IMR-90 (cell line): ENCODE data around the gene ARNT2. TPM values are rescaled to one million over a fixed set of nuclear protein-coding genes. Genes with fewer than 3 reads are reported as not detected.

ENCODE experiments used
- ATAC-seq: fragments of 200-7000 bp; cut with Tn5 transposase; 2 replicates; pipeline ENCODE4 v1.9.1; 2020; ENCODE audit warnings: low read depth, mild to moderate bottlenecking, moderate library complexity
- BruUV-seq: library from RNA; stranded (reverse); fragments of 400-500 nt; replicated peaks from 2 replicates; lab custom pipeline; 2021; lab: Mats Ljungman, UMichigan
- CTCF ChIA-PET: fragments of 300-600 bp; formaldehyde crosslinking; extraction: SDS; loops from one replicate; lab custom pipeline; 2021; ENCODE audit warnings: antibody characterized with exemption; lab: Yijun Ruan, JAX
- POLR2A ChIA-PET: fragments of 300-600 bp; sonication (Branson Sonifier 250); formaldehyde crosslinking; loops from one replicate; lab custom pipeline; 2022; ENCODE audit warnings: antibody characterized with exemption; ENCODE audit not compliant: unreplicated experiment; lab: Charles Lee
- DNase-seq: peaks from one replicate; pipeline ENCODE4 v3.0.0; 2013
- H2AFZ ChIP-seq: replicated peaks from 2 replicates; pipeline ENCODE3; 2013; ENCODE audit warnings: low read length, mild to moderate bottlenecking; ENCODE audit not compliant: poor library complexity
- H2AK5ac ChIP-seq: 2 replicates; pipeline ENCODE4 v1.6.1; 2013; ENCODE audit warnings: low read depth, low read length, inconsistent platforms
- H2AK9ac ChIP-seq: replicated peaks from 2 replicates; pipeline ENCODE3; 2013; ENCODE audit warnings: mild to moderate bottlenecking, low read depth, low read length, moderate library complexity; ENCODE audit not compliant: poor library complexity
- H2BK120ac ChIP-seq: 2 replicates; pipeline ENCODE4 v1.6.1; 2013; ENCODE audit warnings: low read depth, low read length, inconsistent platforms
- H2BK15ac ChIP-seq: 3 replicates; pipeline ENCODE4 v1.6.1; 2013; ENCODE audit warnings: low read depth, low read length, inconsistent platforms
- H2BK20ac ChIP-seq: 2 replicates; pipeline ENCODE4 v1.6.1; 2013; ENCODE audit warnings: low read depth, mild to moderate bottlenecking, inconsistent platforms, low read length, moderate library complexity
- H2BK5ac ChIP-seq: 2 replicates; pipeline ENCODE4 v1.6.1; 2013; ENCODE audit warnings: mild to moderate bottlenecking, low read depth, low read length, inconsistent platforms; ENCODE audit not compliant: poor library complexity, severe bottlenecking
- H3K14ac ChIP-seq: replicated peaks from 2 replicates; pipeline ENCODE4 v1.6.1; 2013; ENCODE audit warnings: low read depth, low read length, inconsistent platforms
- H3K18ac ChIP-seq: 2 replicates; pipeline ENCODE4 v1.6.1; 2013; ENCODE audit warnings: low read depth, low read length, control low read depth
- H3K23ac ChIP-seq: 2 replicates; pipeline ENCODE4 v1.6.1; 2013; ENCODE audit warnings: low read depth, low read length, inconsistent platforms
- H3K27ac ChIP-seq: 2 replicates; pipeline ENCODE4 v1.5.1; 2013; ENCODE audit warnings: mild to moderate bottlenecking, control low read depth, low read length; ENCODE audit not compliant: insufficient read depth
- H3K27me3 ChIP-seq: 2 replicates; pipeline ENCODE4 v1.6.1; 2013; ENCODE audit warnings: low read length; ENCODE audit not compliant: control insufficient read depth, insufficient read depth
- H3K36me3 ChIP-seq: 2 replicates; pipeline ENCODE4 v1.6.1; 2013; ENCODE audit warnings: low read length, mixed read lengths; ENCODE audit not compliant: control insufficient read depth, insufficient read depth
- H3K4ac ChIP-seq: 2 replicates; pipeline ENCODE4 v1.6.1; 2013; ENCODE audit warnings: low read depth, low read length, inconsistent platforms
- H3K4me1 ChIP-seq: 2 replicates; pipeline ENCODE4 v1.6.1; 2013; ENCODE audit warnings: low read length, mixed read lengths; ENCODE audit not compliant: control insufficient read depth, insufficient read depth
- H3K4me2 ChIP-seq: 2 replicates; pipeline ENCODE4 v1.6.1; 2013; ENCODE audit warnings: low read depth, mild to moderate bottlenecking, control low read depth, low read length, moderate library complexity
- H3K4me3 ChIP-seq: 2 replicates; pipeline ENCODE4 v1.5.1; 2013; ENCODE audit warnings: low read depth, mild to moderate bottlenecking, control low read depth, low read length, moderate library complexity; ENCODE audit not compliant: insufficient read depth
- H3K56ac ChIP-seq: 2 replicates; pipeline ENCODE4 v1.6.1; 2013; ENCODE audit warnings: low read length, inconsistent platforms; ENCODE audit not compliant: insufficient read depth; ENCODE audit errors: extremely low read depth
- H3K79me1 ChIP-seq, 2 experiments: 2 replicates each; pipeline ENCODE4 v1.6.1; 2013; ENCODE audit warnings: low read length in 2 of 2, inconsistent platforms in 1 of 2, low read depth in 1 of 2
- H3K9ac ChIP-seq: 2 replicates; pipeline ENCODE4 v1.6.1; 2013; ENCODE audit warnings: low read depth, low read length, control low read depth
- H3K9me1 ChIP-seq: 2 replicates; pipeline ENCODE4 v1.6.1; 2013; ENCODE audit warnings: low read length, inconsistent platforms; ENCODE audit not compliant: insufficient read depth
- H3K9me3 ChIP-seq: 2 replicates; pipeline ENCODE4 v1.6.1; 2013; ENCODE audit warnings: low read length; ENCODE audit not compliant: control insufficient read depth, insufficient read depth
- H4K20me1 ChIP-seq: 2 replicates; pipeline ENCODE4 v1.6.1; 2013; ENCODE audit warnings: low read length, inconsistent platforms; ENCODE audit not compliant: insufficient read depth
- H4K5ac ChIP-seq: 2 replicates; pipeline ENCODE4 v1.6.1; 2013; ENCODE audit warnings: mild to moderate bottlenecking, low read depth, low read length, control low read depth
- H4K8ac ChIP-seq, 2 experiments: 2 replicates each; pipeline ENCODE4 v1.6.1; 2013; ENCODE audit warnings: low read depth in 2 of 2, low read length in 2 of 2, control low read depth in 1 of 2, inconsistent platforms in 1 of 2
- H4K91ac ChIP-seq: 2 replicates; pipeline ENCODE4 v1.6.1; 2013; ENCODE audit warnings: low read depth, low read length, inconsistent platforms; ENCODE audit not compliant: insufficient read depth
- BHLHE40 ChIP-seq: fragments of 150-350 bp; IDR thresholded peaks from 2 replicates; pipeline ENCODE4 v1.6.1; 2016; ENCODE audit warnings: mild to moderate bottlenecking, low read depth, low read length
- CEBPB ChIP-seq: IDR thresholded peaks from 2 replicates; pipeline ENCODE4 v1.6.1; 2012; ENCODE audit warnings: low read depth, low read length, improper control_type of control experiment
- CHD1 ChIP-seq: IDR thresholded peaks from 2 replicates; pipeline ENCODE4 v1.6.1; 2012; ENCODE audit warnings: low read depth, low read length, improper control_type of control experiment
- FOS ChIP-seq: fragments of 150-350 bp; IDR thresholded peaks from 2 replicates; pipeline ENCODE4 v1.6.1; 2016; ENCODE audit warnings: low read depth, low read length
- MAFK ChIP-seq: IDR thresholded peaks from 2 replicates; pipeline ENCODE4 v1.6.1; 2012; ENCODE audit warnings: low read depth, low read length, improper control_type of control experiment
- MAZ ChIP-seq: IDR thresholded peaks from 2 replicates; pipeline ENCODE4 v1.6.1; 2012; ENCODE audit warnings: low read depth, mild to moderate bottlenecking, low read length, improper control_type of control experiment, moderate library complexity, borderline replicate concordance
- MXI1 ChIP-seq: IDR thresholded peaks from 2 replicates; pipeline ENCODE4 v1.6.1; 2012; ENCODE audit warnings: low read depth, mild to moderate bottlenecking, low read length, moderate library complexity, borderline replicate concordance
- POLR2A ChIP-seq: IDR thresholded peaks from 2 replicates; pipeline ENCODE4 v1.6.1; 2012; ENCODE audit warnings: mild to moderate bottlenecking, low read depth, low read length
- RAD21 ChIP-seq: IDR thresholded peaks from 2 replicates; pipeline ENCODE4 v1.6.1; 2012; ENCODE audit warnings: low read length, improper control_type of control experiment
- RCOR1 ChIP-seq: IDR thresholded peaks from 2 replicates; pipeline ENCODE4 v1.6.1; 2012; ENCODE audit warnings: mild to moderate bottlenecking, low read length, improper control_type of control experiment; ENCODE audit not compliant: insufficient replicate concordance
- RFX5 ChIP-seq: IDR thresholded peaks from 2 replicates; pipeline ENCODE4 v1.8.0; 2012; ENCODE audit warnings: low read depth, mild to moderate bottlenecking, low read length, moderate library complexity
- SMC3 ChIP-seq: fragments of 150-350 bp; IDR thresholded peaks from 2 replicates; pipeline ENCODE4 v1.6.1; 2016; ENCODE audit warnings: low read depth, mild to moderate bottlenecking, antibody characterized with exemption, low read length, moderate library complexity
- USF2 ChIP-seq: fragments of 150-350 bp; IDR thresholded peaks from 2 replicates; pipeline ENCODE4 v1.6.1; 2017; ENCODE audit warnings: mild to moderate bottlenecking, antibody characterized with exemption, low read length, low read depth
- WGBS, 2 experiments: methylation state at CpG; one replicate each; pipeline versions ENCODE4 v1.1.5 to v1.1.7; 2013; ENCODE audit warnings: missing lambda C conversion rate in 2 of 2; ENCODE audit not compliant: insufficient read length in 1 of 2; ENCODE audit errors: extremely low coverage in 2 of 2; 5-methylcytosine and 5-hydroxymethylcytosine counted together
- dilution Hi-C: fragments of 300-500 bp; cut with HindIII; formaldehyde crosslinking; loops from one replicate; pipeline ENCODE4 v1.14.3; 2018; ENCODE audit warnings: low sequenced_read_pairs; ENCODE audit not compliant: unreplicated experiment
- in situ Hi-C: fragments of 300-500 bp; cut with MboI; formaldehyde crosslinking; loops from 3 replicates; pipeline ENCODE4 v1.14.3; 2019; ENCODE audit warnings: low sequenced_read_pairs, inconsistent platforms, mixed read lengths
- intact Hi-C: fragments of 100-400 bp; cut with micrococcal nuclease; formaldehyde crosslinking; loops from 2 replicates; pipeline ENCODE4 v1.10.0; 2022
- polyA plus RNA-seq, 3 experiments: library from polyadenylated mRNA; depleted of rRNA; stranded (reverse); fragments of >200 nt; gene quantifications; 2 replicates each; pipeline ENCODE4 v1.2.3, GENCODE V29; 2012; ENCODE audit warnings: low replicate concordance in 1 of 3
- total RNA-seq: library from RNA; depleted of rRNA; stranded (reverse); fragments of >200 nt; gene quantifications from 2 replicates; pipeline ENCODE4 v1.2.3, GENCODE V29; 2012
- TF ChIP-seq, protein P1 (sequence below): conservative IDR thresholded peaks from 2 replicates; pipeline ENCODE4 v1.5.1; 2012; ENCODE audit warnings: mild to moderate bottlenecking, low read depth, low read length, improper control_type of control experiment
- TF ChIP-seq, protein P2 (sequence below): fragments of 150-350 bp; IDR thresholded peaks from 2 replicates; pipeline ENCODE4 v1.6.1; 2016; ENCODE audit warnings: low read depth, mild to moderate bottlenecking, low read length, moderate library complexity, borderline replicate concordance

Gene ARNT2
- total and polyA plus RNA-seq, 2 of the 4 experiments (the other 2 are of a cell fraction), result 18.2 to 19.0 TPM

GRCh38 chr15:80584973-80585525 is 180.9 kb downstream of the ARNT2 start:
- H3K4ac ChIP-seq, result peak overlapping the region; percentile 41; the same call in 1 of the 2 replicates
- H3K4me1 ChIP-seq, result peaks cover 19% of the 10 kb centered on the region
- H3K27me3 ChIP-seq, result no peaks in the 10 kb centered on the region
- H2AFZ ChIP-seq, result no peak overlapping the region
- no peak overlapping the region for H3K9ac ChIP-seq
- peak overlapping the region; percentile 9; the same call in 1 of the 2 replicates for H4K5ac ChIP-seq
- ChIA-PET CTCF (no interaction called here), POLR2A (no interaction called here)
- peaks cover 39% of the 10 kb centered on the region for H3K36me3 ChIP-seq
- no peak overlapping the region for H3K23ac ChIP-seq
- H3K9me1 ChIP-seq, result peaks cover 37% of the 10 kb centered on the region
- BruUV-seq, result no TSS peak
- in situ Hi-C loops, result no loop called here
- peak overlapping the region; percentile 46; the same call in 1 of the 2 replicates for H2BK20ac ChIP-seq
- H3K27ac ChIP-seq, result no peak overlapping the region
- ATAC-seq, result no peak
- no peak overlapping the region for H3K56ac ChIP-seq
- WGBS, 2 experiments, result 71% methylated on average over 3 of the region's 3 CpGs; no CpG with 5 or more reads in 1 of the 2 experiments
- peak overlapping the region; percentile 54; the same call in 1 of the 2 replicates for H4K91ac ChIP-seq
- H3K4me2 ChIP-seq, result no peak overlapping the region
- H2AK9ac ChIP-seq, result no peak overlapping the region
- H2BK15ac ChIP-seq, result peak overlapping the region; percentile 75; the same call in 1 of the 3 replicates
- H3K79me1 ChIP-seq, result peaks cover 0 to 27% of the 10 kb centered on the region in 2 experiments; a peak in 2 of 4 replicates
- H2BK120ac ChIP-seq, result peak overlapping the region; percentile 25; the same call in 1 of the 2 replicates
- H2AK5ac ChIP-seq, result peak overlapping the region; percentile 75
- no peaks in the 10 kb centered on the region for H3K9me3 ChIP-seq
- dilution Hi-C loops, result no loop called here
- DNase-seq, result no peak
- H2BK5ac ChIP-seq, result no peak overlapping the region
- H3K4me3 ChIP-seq, result no peak overlapping the region
- H3K14ac ChIP-seq, result no peak overlapping the region; the same call in 1 of the 2 replicates
- no peaks in the 10 kb centered on the region for H4K20me1 ChIP-seq
- H3K18ac ChIP-seq, result no peak overlapping the region; the same call in 1 of the 2 replicates
- intact Hi-C loops, result no loop called here
- H4K8ac ChIP-seq, result 0 out of 4 replicates have a peak overlapping the region, but pooled peaks of 1 of the 2 experiments have one; percentile 12
- TF ChIP-seq POLR2A, result no peak
- no peak for TF ChIP-seq RAD21
- no peak for TF ChIP-seq FOS
- no peak for TF ChIP-seq RFX5
- TF ChIP-seq, protein P1, sequence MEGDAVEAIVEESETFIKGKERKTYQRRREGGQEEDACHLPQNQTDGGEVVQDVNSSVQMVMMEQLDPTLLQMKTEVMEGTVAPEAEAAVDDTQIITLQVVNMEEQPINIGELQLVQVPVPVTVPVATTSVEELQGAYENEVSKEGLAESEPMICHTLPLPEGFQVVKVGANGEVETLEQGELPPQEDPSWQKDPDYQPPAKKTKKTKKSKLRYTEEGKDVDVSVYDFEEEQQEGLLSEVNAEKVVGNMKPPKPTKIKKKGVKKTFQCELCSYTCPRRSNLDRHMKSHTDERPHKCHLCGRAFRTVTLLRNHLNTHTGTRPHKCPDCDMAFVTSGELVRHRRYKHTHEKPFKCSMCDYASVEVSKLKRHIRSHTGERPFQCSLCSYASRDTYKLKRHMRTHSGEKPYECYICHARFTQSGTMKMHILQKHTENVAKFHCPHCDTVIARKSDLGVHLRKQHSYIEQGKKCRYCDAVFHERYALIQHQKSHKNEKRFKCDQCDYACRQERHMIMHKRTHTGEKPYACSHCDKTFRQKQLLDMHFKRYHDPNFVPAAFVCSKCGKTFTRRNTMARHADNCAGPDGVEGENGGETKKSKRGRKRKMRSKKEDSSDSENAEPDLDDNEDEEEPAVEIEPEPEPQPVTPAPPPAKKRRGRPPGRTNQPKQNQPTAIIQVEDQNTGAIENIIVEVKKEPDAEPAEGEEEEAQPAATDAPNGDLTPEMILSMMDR, result no peak
- no peak for TF ChIP-seq CHD1
- TF ChIP-seq MAFK, result no peak
- TF ChIP-seq BHLHE40, result no peak
- TF ChIP-seq CEBPB, result no peak
- no peak for TF ChIP-seq MAZ
- TF ChIP-seq, protein P2, sequence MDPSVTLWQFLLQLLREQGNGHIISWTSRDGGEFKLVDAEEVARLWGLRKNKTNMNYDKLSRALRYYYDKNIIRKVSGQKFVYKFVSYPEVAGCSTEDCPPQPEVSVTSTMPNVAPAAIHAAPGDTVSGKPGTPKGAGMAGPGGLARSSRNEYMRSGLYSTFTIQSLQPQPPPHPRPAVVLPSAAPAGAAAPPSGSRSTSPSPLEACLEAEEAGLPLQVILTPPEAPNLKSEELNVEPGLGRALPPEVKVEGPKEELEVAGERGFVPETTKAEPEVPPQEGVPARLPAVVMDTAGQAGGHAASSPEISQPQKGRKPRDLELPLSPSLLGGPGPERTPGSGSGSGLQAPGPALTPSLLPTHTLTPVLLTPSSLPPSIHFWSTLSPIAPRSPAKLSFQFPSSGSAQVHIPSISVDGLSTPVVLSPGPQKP, result no peak
- no peak for TF ChIP-seq USF2
- no peak for TF ChIP-seq RCOR1
- TF ChIP-seq SMC3, result no peak
- no peak for TF ChIP-seq MXI1
